22Rv1 (cell line): ENCODE data around the gene KIF27.

Experiments
- H3K27ac ChIP-seq: fragments of 450-650 bp; 2 replicates; pipeline ENCODE4 v1.5.1; 2017
- ZFX ChIP-seq: fragments of 450-650 bp; IDR thresholded peaks from 2 replicates; pipeline ENCODE4 v1.6.1; 2017; ENCODE audit warnings: antibody characterized with exemption, borderline replicate concordance
- TF ChIP-seq, protein P1 (sequence below): fragments of 450-650 bp; IDR thresholded peaks from 2 replicates; pipeline ENCODE4 v1.5.1; 2017; ENCODE audit warnings: mild to moderate bottlenecking

Gene KIF27

DNA sequence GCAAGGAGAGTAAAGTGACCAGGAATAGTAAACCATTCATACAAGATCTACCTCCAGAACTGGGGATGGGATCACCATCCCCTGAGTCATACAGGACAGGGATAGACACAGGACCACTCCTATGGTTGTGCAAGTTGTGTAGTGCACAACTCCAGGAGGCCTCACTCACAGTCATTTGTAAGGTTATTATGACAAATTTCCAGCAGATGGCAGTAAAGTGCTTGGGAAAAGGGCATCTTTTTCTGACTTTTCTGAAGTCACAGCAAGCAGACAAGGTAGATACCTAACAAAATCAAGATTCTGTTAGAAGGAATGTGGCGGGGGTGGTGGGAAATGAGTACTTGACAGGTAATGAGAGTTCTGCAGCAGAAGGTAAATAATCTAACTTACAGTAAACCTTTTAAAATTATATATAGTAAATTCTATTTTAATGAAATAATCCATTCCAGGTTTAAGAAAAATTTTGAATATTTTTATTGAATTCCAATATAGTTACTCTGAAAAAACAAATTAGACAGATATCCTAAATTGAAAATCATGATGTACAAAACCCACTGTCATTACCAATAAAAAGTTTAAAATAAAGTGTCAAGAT lies 16.7 kb upstream of the KIF27 start:
- no peak for TF ChIP-seq ZFX
- TF ChIP-seq, protein P1, sequence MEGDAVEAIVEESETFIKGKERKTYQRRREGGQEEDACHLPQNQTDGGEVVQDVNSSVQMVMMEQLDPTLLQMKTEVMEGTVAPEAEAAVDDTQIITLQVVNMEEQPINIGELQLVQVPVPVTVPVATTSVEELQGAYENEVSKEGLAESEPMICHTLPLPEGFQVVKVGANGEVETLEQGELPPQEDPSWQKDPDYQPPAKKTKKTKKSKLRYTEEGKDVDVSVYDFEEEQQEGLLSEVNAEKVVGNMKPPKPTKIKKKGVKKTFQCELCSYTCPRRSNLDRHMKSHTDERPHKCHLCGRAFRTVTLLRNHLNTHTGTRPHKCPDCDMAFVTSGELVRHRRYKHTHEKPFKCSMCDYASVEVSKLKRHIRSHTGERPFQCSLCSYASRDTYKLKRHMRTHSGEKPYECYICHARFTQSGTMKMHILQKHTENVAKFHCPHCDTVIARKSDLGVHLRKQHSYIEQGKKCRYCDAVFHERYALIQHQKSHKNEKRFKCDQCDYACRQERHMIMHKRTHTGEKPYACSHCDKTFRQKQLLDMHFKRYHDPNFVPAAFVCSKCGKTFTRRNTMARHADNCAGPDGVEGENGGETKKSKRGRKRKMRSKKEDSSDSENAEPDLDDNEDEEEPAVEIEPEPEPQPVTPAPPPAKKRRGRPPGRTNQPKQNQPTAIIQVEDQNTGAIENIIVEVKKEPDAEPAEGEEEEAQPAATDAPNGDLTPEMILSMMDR: peak; percentile 77
- no peak overlapping the region for H3K27ac ChIP-seq

DNA sequence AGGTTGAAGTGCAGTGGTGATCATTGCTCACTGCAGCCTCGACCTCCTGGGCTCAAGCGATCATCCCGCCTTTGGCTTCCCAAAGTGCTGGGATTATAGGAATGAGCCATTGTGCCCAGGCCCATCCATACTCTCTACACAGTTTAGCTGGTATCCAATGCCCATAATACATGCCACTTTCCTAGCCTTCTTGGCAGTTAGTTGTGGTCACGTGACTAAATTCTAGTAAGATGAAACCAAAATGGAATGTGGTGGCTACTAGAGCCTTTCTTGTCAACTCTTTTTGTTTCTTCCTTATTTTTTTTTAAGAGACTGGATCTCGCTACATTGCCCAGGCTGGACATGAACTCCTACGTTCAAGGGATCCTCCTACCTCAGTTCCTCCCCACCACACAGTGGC lies 15.3 kb upstream of the KIF27 start:
- no peak for TF ChIP-seq ZFX
- TF ChIP-seq, protein P1: no peak

DNA sequence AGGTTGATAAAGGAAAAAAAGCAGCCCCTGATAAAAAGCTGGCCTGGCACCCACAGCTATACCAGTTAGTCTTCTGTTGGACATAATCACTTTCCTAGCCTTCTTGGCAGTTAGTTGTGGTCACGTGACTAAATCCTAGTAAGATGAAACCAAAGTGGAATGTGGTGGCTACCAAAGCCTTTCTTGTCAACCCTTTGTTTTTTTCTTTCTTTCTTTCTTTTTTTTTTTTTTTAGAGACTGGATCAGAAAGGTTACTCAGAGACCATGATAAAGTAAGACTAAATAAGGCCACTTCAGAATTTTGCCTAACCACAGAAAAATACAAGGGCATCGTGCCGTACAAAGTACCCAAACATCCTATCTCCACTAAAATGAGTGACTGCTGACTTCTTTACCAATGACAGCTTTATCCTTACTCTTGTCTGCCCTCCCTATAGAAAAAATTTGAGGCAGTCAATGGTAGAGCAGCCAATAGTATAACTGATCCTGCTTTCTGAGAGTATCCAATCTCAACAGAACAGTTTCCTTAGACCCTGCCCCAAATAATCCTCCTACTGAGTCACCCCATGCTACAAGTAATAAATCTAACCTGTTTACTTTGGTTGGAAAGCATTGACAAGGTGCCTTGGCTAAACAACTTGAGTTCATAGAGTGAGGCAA lies 14.2 kb upstream of the KIF27 start:
- TF ChIP-seq, protein P1: no peak
- TF ChIP-seq ZFX: no peak
- no peak overlapping the region for H3K27ac ChIP-seq

More for the DNA sequence above, 15.3 kb upstream of the KIF27 start:
- no peak overlapping the region for H3K27ac ChIP-seq

- H3K27ac ChIP-seq: no peak overlapping the region
- TF ChIP-seq, protein P1: no peak
- TF ChIP-seq ZFX: no peak
Observed at GRCh38 chr9:83934569-83935275, 13.5 kb upstream of the KIF27 start.

- no peak overlapping the region for H3K27ac ChIP-seq
Observed at GRCh38 chr9:83933790-83934189, 12.6 kb upstream of the KIF27 start.

DNA sequence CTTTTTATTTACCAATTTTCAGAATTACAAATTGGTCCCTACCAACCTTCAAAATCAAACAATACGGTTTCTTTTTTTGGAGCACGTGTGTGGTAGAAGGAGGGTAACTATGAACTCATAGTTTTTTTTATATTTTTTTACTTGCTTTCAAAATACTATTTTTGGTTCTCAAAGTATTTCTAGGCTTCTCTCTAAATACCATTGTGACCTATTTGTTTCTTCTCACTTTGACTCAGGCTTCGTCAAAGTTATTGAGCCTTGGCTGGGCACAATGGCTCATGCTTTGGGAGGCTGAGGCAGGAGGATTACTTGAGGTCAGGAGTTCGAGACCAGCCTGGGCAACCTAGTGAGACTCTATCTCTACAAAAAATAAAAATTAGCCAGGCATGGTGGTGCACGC lies 11.6 kb upstream of the KIF27 start:
- H3K27ac ChIP-seq: no peak overlapping the region
- no peak for TF ChIP-seq ZFX
- TF ChIP-seq, protein P1: no peak

More at GRCh38 chr9:83933790-83934189, 12.6 kb upstream of the KIF27 start:
- TF ChIP-seq, protein P1: no peak
- no peak for TF ChIP-seq ZFX

DNA sequence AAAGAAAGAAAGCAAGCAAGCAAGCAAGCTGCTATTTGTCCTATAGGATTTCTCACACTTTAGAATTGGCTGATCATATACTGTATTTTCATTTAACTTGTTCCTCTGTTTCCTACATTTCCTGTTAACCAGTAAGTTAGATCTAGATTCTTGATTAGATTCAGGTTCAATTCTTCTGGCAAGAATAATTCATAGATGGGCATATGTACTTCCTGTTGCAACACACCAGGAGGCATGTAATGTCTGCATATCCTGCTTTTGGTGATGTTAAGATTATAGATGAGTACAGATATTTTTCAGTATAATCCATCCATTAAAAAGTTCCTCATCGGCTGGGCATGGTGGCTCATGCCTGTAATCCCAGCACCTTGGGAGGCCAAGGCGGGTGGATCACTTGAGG lies 10.8 kb upstream of the KIF27 start:
- no peak overlapping the region for H3K27ac ChIP-seq
- TF ChIP-seq ZFX: no peak
- TF ChIP-seq, protein P1: no peak
